Gastrocnemius medialis (tissue), 4 donors: ENCODE data around the gene TFEB. TPM values are rescaled to one million over a fixed set of nuclear protein-coding genes. Genes with fewer than 3 reads are reported as not detected.

Source experiments
- ATAC-seq, 2 donors: fragments of 150-250 bp; one replicate each; pipeline ENCODE4 v1.9.1; 2016
- DNase-seq, 2 donors: peaks; one replicate each; pipeline ENCODE4 v3.0.0-alpha.2; 2019
- H3K27ac ChIP-seq, 4 donors: fragments of 200-600 bp; sonication (generic); 1 replicate in 1 of 4; 2 replicates in 3 of 4; pipeline ENCODE4 v1.5.1; 2016 to 2018; ENCODE audit warnings: mild to moderate bottlenecking in 2 of 4, moderate library complexity in 1 of 4
- H3K27me3 ChIP-seq, 3 donors: fragments of 200-600 bp; sonication (generic) in 2 of 3; 1 replicate in 1 of 3; 2 replicates in 2 of 3; pipeline versions ENCODE4 v1.5.1 to v1.6.0; 2016 to 2019; ENCODE audit warnings: mild to moderate bottlenecking in 1 of 3, moderate library complexity in 1 of 3
- H3K36me3 ChIP-seq, 2 donors: fragments of 200-600 bp; sonication (generic) in 1 of 2; one replicate each; pipeline ENCODE4 v1.5.1; 2017 to 2018
- H3K4me1 ChIP-seq, 2 donors: fragments of 200-600 bp; sonication (generic) in 1 of 2; one replicate each; pipeline ENCODE4 v1.5.1; 2016 to 2017; ENCODE audit warnings: mild to moderate bottlenecking in 2 of 2
- H3K4me3 ChIP-seq, 4 donors: fragments of 200-600 bp; sonication (generic) in 3 of 4; 1 replicate in 1 of 4; 2 replicates in 3 of 4; pipeline ENCODE4 v1.5.1; 2016 to 2019; ENCODE audit warnings: mild to moderate bottlenecking in 2 of 4
- H3K9me3 ChIP-seq, 3 donors: fragments of 200-600 bp; sonication (generic) in 2 of 3; 1 replicate in 1 of 3; 2 replicates in 2 of 3; pipeline ENCODE4 v1.5.1; 2016 to 2019
- CTCF ChIP-seq, 5 experiments: fragments of 450-650 bp in 3 of 5; fragments of 200-600 bp in 2 of 5; sonication (generic) in 2 of 5; IDR thresholded peaks in 4 of 5; conservative IDR thresholded peaks in 1 of 5; 1 replicate in 4 of 5; 2 replicates in 1 of 5; pipeline ENCODE4 v1.5.1; 2016 to 2019; ENCODE audit warnings: antibody characterized with exemption in 5 of 5, mild to moderate bottlenecking in 3 of 5, moderate library complexity in 3 of 5
- POLR2A ChIP-seq, 2 donors: fragments of 450-650 bp; IDR thresholded peaks; one replicate each; pipeline ENCODE4 v1.6.1; 2017; ENCODE audit warnings: antibody characterized with exemption in 2 of 2, mild to moderate bottlenecking in 2 of 2, moderate library complexity in 2 of 2
- in situ Hi-C, 4 donors: fragments of 200-750 bp; cut with MboI; loops; one replicate each; pipeline versions ENCODE4 v1.15.0 to v1.8.0; 2017; ENCODE audit warnings: low sequenced_read_pairs in 4 of 4
- intact Hi-C: fragments of 100-400 bp; cut with DNase I; formaldehyde crosslinking; loops from one replicate; pipeline ENCODE4 v1.15.1; 2023; ENCODE audit warnings: low total_unique reads
- total RNA-seq, 4 donors: library from RNA; depleted of rRNA; stranded (reverse); fragments of >200 nt; gene quantifications; one replicate each; pipeline versions ENCODE4 v1.1.0 to v1.2.3, GENCODE V29; 2016

Gene TFEB
- total RNA-seq, 4 donors from 2014 or later, result 82.8 to 121 (median 93.3) TPM

- no peak for TF ChIP-seq CTCF (IDR thresholded peaks at IDR 0.05 in 4 of 5, conservative IDR thresholded peaks at IDR 0.05 in 1 of 5)
- no peak for TF ChIP-seq POLR2A (IDR thresholded peaks at IDR 0.05)
- no peak for DNase-seq
- Histone ChIP-seq H3K4me1 (no peaks in the 10 kb centered on the region), H3K4me3 (no peak overlapping the region), H3K27me3 (no peaks in the 10 kb centered on the region), H3K36me3 (no peaks in the 10 kb centered on the region), H3K27ac (no peak overlapping the region), H3K9me3 (no peaks in the 10 kb centered on the region)
- in situ Hi-C loops (no loop called here), intact Hi-C loops (no loop called here)
- no peak for ATAC-seq
Measured at GRCh38 chr6:41659935-41660334, 75.5 kb downstream of the TFEB start.

- intact Hi-C loops (no loop called here), in situ Hi-C loops (no loop called here)
- Histone ChIP-seq H3K27me3 (no peaks in the 10 kb centered on the region), H3K27ac (no peak overlapping the region), H3K4me1 (no peaks in the 10 kb centered on the region), H3K4me3 (no peak overlapping the region), H3K9me3 (no peaks in the 10 kb centered on the region), H3K36me3 (no peaks in the 10 kb centered on the region)
- ATAC-seq (no peak), DNase-seq (no peak)
- TF ChIP-seq CTCF (IDR thresholded peaks at IDR 0.05 in 4 of 5, conservative IDR thresholded peaks at IDR 0.05 in 1 of 5), result no peak
- no peak for TF ChIP-seq POLR2A (IDR thresholded peaks at IDR 0.05)
Measured at GRCh38 chr6:41658636-41659035, 76.8 kb downstream of the TFEB start.

GRCh38 chr6:41657131-41658094 lies 78.0 kb downstream of the TFEB start:
- TF ChIP-seq CTCF (IDR thresholded peaks at IDR 0.05 in 4 of 5, conservative IDR thresholded peaks at IDR 0.05 in 1 of 5) (no peak), POLR2A (IDR thresholded peaks at IDR 0.05) (no peak)
- Histone ChIP-seq H3K4me3 (no peak overlapping the region), H3K27me3 (no peaks in the 10 kb centered on the region), H3K36me3 (no peaks in the 10 kb centered on the region), H3K9me3 (no peaks in the 10 kb centered on the region), H3K4me1 (no peaks in the 10 kb centered on the region), H3K27ac (no peak overlapping the region)
- in situ Hi-C loops (no loop called here), intact Hi-C loops (no loop called here)
- ATAC-seq (no peak), DNase-seq (no peak)

GRCh38 chr6:41656002-41656691 lies 79.3 kb downstream of the TFEB start:
- ATAC-seq, result peak in 1 of 2 donors; percentile 23
- H3K27me3 ChIP-seq, result no peaks in the 10 kb centered on the region
- no peak overlapping the region for H3K4me3 ChIP-seq
- no peaks in the 10 kb centered on the region for H3K9me3 ChIP-seq
- in situ Hi-C loops (no loop called here), intact Hi-C loops (no loop called here)
- no peaks in the 10 kb centered on the region for H3K4me1 ChIP-seq
- no peaks in the 10 kb centered on the region for H3K36me3 ChIP-seq
- TF ChIP-seq POLR2A (IDR thresholded peaks at IDR 0.05), result no peak
- TF ChIP-seq CTCF (IDR thresholded peaks at IDR 0.05 in 4 of 5, conservative IDR thresholded peaks at IDR 0.05 in 1 of 5), result no peak
- H3K27ac ChIP-seq, result no peak overlapping the region
- no peak for DNase-seq
